ENCODE data around the gene CLBA1.
"Not testable (repeated sequence)": the region's sequence is repeated elsewhere in the genome, so short reads cannot be mapped to it uniquely, and the experiment has no call there.

The CLBA1 gene

DNA sequence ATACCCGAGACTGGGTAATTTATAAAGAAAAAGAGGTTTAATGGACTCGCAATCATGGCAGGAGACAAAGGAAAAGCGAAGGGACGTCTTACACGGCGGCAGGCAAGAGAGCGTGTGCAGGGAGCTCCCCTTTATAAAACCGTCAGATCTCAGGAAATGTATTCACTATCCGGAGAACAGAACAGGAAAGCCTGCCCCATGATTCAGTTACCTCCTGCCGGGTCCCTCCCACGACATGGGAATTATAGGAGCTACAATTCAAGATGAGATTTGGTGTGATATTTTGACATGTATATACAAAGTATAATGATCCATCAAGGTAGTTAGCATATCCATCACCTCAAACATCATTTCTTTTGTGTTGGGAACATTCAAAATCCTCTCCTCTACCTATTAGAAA, 37.6 kb downstream of the CLBA1 start:
- DNase-seq (ENCODE audit: low spot score) = no peak

DNA sequence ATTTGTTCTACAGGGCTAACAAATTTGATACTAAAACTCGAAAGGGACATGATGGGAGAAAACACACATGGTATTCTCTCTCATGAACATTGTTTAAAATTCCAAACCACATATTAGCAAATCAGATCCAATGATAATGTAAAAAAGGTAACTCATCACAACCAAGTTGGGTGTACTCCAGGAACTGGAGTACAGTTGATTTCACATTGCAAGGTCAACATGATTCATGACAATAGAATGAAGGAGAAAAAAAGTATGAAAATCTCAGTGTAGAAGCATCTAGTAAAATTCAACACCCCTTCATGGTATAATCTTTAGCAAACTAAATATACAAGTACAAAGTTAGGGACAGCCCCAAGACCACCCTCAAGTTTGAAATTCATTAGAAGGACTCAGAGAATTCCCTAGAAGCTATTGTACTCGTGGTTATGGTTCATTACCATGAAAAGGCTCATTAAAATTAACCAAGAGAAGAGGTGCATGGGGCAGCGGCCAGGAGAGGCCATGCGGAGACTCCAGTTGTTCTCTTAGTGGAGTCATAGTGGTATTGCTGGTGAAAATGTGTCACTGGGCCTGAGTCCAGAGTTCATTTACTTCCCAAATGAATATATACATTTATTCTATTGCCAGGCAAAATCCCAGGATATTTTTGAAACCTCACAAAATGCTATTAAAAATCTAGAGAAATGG, 38.3 kb downstream of the CLBA1 start:
- peak; percentile 93 for DNase-seq (ENCODE audit: low spot score)

DNA sequence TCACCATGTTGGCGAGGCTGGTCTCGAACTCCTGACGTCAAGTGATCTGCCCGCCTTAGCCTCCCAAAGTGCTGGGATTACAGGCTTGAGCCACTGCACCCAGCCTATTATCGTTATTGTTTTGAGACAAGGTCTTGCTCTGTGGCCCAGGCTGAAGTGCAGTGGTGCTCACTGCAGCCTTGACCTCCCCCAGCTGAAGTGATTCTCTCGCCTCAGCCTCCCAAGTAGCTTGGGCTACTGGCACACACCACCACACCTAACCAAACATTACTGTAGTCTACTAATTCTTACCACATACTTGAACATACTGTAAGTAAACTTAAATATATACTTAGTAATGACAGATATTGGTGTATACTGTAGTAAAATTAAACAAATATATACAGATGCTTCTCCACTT, 39.8 kb downstream of the CLBA1 start:
- DNase-seq (ENCODE audit: low spot score) = no peak

DNA sequence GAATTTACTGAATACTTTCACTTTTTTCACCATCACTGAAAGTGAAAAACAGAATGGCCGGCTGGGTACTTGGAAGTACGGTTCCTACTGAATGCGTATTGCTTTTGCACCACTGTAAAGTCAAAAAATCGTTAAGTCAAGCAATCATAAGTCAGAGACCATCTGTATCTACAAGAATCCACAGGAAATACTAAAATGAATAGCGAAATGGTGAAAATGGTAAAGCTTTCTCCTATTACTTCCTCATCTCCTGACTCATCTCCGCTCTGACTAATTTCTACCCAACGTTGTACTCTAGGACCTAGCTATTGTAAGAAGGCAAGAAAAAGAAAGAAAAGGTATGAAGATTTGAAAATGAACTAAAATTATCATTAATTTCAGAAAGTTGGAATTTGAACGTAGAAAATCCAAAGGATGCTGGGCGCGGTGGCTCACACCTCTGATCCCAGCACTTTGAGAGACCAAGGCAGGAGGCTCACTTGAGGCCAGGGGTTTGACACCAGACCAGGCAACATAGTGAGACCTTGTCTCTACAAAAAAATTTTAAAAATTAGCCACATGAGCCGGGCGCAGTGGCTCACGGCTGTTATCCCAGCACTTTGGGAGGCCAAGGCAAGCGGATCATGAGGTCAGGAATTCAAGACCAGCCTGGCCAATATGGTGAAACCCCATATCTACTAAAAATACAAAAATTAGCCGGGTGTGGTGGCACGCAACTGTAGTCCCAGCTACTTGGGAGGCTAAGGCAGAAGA, 40.6 kb downstream of the CLBA1 start:
- peak; percentile 73 for DNase-seq (ENCODE audit: low spot score)

DNA sequence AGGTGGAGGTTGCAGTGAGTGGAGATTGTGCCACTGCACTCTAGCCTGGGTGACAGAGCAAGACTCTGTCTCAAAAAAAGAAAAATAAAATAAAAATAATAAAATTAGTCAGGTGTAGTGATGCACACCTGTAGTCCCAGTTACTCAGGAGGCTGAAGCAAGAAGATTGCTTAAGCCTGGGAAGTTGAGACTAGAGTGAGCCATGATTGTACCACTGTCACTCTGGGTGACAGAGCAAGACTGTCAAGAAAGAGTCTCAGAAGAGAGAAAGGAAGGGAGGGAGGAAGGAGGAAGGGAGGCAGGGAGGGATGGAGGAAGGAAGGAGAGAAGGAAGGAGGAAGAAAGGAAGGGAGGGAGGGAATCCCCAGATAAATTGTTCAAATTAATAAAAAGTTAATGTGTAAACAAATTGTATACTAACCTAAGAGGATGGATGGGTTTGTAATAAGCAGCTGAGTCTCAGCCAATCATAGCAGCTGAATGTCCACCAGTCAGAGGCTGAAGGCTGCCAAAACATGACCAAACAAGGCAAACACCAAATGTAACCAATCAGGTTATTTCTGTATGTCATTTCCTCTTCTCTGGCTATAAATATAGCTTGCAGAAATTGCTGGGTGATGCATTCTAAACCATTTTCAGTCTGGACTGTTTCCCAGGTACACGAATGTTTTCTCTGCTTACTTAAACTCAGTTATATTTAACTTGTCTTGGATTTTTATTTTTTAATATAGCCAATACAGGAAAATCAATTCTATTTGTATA, 41.4 kb downstream of the CLBA1 start:
- peak; percentile 80 for DNase-seq (ENCODE audit: low spot score)

DNA sequence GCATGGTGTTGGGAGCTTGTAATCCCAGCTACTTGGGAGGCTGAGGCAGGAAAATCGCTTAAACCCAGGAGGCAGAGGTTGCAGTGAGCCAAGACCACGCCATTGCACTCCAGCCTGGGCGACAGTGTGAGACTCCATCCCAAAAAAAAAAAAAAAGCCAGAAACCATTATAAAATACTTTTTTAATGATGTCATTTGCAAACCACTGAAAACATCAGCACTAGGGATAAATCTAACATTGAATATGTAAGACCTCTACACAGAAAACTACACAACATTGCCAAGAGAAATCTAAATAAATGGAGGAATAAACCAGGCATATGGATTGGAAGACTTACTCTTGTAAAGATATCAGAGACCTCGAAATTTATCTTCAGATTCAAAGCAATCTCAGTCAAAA, 42.1 kb downstream of the CLBA1 start:
- DNase-seq (ENCODE audit: low spot score) = not testable (repeated sequence)

DNA sequence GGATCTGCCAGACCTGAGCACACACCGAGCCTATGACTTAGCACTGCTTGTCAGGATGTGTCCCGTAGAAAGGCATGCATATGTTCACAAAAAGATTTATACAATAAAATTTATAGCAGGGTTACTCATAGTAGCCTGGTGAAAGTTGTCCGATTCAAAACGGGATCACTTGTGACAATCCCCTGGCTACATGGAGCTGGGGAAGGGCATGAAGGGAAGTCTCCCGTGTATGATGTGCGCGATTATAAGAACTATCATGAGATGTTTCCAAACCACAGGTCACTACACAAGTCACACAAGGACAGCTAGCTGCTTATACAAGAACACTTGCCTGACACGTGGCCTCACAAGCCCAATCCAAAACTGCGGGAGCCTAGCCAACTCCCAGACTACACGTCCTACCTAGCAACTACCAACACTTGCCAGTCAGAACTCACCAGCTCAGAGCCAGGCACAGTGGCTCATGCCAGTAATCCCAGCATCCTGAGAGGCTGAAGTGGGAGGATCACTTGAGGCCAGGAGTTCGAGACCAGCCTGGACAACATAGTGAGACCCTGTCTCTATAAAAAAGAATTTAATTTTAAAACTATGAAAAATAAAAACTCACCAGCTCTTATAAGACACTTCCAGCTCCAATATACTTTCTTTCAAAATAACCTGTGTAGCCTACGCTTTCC, 42.8 kb downstream of the CLBA1 start:
- no peak for DNase-seq (ENCODE audit: low spot score)

DNA sequence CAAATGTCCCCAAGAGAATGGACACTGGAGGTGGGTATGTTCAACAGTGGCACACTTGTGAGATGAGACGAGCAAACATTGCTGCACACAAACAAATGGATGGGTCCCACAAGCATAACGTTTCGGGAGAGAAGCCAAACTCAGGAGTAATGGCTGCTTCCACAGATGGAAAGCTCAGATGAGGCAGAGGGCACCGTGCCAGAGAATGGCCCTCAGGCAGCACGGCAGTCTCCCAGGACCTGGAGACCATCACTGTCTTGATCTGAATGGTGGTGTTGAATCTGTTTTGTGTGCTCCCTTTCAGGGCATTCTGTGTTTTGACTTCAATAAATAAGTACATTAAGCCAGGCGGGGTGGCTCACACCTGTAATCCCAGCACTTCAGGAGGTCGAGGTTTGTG, 43.8 kb downstream of the CLBA1 start:
- DNase-seq (ENCODE audit: low spot score) = no peak

DNA sequence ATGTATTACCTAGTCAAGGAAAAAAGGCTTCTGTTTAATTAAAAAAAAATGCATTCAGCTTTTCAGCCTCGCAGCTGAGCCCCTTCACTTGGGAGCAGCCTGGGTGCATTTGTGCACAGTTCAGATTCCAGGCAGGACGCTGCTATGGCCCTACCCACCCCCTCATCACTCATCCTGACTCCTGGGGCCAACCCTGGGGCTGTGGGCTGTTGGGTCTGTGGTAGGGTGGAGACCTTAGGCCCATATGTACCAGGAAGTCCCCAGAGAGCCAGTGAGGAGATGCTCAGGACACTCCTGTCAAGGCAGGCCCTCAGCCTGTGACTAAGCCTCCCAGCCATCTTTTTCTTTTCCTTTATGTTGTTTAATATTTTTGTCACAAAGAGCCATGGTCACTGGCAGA, 44.6 kb downstream of the CLBA1 start:
- DNase-seq (ENCODE audit: low spot score) = no peak

DNA sequence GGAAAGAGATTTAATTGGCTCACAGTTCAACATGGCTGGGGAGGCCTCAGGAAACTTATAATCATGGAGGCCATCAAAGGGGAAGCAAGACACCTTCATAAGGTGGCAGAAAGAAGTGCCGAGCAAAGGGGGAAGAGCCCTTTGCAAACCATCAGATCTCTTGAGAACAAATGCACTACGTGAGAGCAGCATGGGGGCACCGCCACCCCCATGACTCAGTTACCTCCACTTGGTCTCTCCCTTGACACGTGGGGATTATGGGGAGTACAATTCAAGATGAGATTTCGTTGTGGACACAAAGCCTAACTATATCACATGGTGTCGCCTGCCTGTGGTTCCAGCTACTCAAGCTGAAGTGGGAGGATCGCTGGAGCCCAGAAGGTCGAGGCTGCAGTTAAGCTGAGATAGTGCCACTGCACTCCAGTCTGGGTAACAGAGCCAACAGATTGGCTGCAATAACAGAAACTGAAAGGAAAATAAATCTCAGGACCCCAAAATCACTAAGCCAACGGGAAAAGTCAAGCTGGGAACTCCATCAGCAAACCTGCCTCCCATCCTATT, 45.3 kb downstream of the CLBA1 start:
- DNase-seq (ENCODE audit: low spot score) = no peak

DNA sequence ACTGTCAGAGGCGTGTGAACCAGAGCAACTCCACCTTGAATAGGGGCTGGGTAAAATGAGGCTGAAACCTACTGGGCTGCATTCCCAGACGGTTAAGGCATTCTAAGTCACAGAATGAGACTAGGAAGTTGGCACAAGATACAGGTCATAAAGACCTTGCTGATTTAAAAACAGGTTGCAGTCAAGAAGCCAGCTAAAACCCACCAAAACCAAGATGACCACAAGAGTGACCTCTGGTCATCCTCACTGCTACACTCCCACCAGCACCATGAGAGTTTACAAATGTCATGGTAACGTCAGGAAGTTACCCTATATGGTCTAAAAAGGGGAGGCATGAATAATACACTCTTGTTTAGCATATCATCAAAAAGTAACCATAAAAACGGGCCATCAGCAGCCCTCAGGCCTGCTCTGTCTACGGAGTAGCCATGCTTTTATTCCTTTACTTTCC, 46.9 kb downstream of the CLBA1 start:
- DNase-seq (ENCODE audit: low spot score) = peak; percentile 99

DNA sequence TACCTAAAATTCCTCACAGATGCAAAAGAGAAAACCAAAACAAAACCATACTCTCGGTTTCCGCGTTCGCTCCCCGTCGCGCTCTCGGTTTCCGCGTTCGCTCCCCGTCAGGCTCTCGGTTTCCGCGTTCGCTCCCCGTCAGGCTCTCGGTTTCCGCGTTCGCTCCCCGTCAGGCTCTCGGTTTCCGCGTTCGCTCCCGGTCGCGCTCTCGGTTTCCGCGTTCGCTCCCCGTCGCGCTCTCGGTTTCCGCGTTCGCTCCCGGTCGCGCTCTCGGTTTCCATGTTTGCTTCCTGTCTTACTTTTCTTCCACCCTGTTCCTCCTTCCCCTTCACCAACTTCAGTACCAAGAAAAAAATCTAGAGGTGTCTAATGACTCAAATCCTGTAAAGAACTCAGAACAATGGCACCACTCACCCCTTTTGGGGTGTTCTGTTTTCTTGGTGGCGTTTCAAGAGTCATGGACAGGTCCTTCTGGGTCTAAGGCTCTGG, 47.9 kb downstream of the CLBA1 start:
- DNase-seq (ENCODE audit: low spot score) = not testable (repeated sequence)

DNA sequence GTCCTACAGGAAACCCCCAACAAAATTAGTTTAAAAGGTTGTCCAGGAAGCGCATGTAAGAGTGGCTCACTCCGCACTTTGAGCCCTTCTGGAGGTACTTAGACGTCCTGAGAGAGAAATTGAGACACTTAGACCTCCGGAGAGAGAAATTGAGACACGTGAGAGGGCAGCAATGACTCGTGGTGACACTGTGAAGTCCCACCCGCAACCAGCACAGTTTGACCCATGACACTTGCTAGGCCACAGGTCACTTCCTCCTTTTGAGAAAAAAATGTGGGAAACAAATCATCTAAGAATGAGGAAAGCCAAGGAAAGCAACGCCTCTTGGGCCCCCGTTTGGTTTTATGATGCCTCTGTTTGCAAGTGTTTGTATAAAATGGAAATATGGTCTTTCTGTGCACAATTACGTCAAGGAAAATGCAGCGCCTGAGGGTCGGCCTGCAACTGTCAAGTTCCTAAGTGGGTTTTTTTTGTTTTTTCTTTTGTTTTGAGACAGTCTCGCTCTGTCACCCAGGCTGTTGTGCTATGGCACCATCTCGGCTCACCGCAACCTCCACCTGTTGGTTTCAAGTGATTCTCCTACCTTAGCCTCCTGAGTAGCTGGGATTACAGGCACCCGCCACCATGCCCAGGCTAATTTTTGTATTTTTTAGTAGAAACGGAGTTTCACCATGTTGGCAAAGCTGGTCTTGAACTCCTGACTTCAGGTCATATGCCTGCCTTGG, 48.9 kb downstream of the CLBA1 start:
- peak; percentile 75 for DNase-seq (ENCODE audit: low spot score)

DNA sequence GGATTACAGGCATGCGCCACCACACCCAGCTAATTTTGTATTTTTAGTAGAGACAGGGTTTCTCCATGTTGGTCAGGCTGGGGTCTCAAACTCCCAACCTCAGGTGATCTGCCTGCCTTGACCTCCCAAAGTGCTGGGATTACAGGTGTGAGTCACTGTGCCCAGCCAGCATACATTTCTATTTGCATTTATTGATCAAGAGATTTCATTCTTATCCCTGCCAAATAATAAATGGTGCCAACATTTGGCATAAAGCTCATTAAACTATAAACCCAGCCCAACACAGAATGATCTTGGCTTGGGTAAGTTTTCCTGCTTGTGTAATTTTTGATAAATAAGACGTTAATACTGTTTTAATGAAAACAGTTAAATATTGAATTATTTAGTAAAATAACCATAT, 50.0 kb downstream of the CLBA1 start:
- DNase-seq (ENCODE audit: low spot score) = not testable (repeated sequence)

DNA sequence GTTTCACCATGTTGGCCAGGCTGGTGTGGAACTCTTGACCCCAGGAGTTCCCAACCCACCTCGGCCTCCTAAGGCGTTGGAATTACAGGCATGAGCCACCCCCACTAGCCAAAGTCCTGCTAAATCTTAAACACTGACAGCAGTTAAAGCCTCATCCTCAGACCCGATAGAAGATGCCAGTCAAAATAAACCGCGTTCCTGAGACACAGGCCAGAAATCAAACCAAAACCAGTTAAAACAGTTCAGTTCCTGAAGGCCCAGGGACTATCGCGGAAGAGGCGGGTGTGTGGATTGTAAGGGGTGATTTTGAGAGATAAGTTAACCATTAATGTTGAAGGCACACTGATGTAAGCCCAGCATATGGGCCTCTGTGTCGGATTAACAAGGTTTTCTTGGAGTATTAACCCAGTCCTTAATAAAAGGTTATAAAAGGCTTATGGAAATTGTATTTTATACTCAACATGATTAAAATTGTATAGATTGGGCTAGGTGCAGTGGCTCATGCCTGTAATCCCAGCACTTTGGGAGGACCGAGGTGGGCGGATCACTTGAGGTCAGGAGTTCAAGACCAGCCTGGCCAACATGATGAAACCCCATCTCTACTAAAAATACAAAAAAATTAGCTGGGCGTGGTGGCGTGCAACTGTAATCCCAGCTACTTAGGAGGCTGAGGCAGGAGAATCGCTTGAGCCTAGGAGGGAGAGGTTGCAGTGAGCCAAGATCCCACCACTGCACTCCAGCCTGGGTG, 54.0 kb downstream of the CLBA1 start:
- peak; percentile 69 for DNase-seq (ENCODE audit: low spot score)

DNA sequence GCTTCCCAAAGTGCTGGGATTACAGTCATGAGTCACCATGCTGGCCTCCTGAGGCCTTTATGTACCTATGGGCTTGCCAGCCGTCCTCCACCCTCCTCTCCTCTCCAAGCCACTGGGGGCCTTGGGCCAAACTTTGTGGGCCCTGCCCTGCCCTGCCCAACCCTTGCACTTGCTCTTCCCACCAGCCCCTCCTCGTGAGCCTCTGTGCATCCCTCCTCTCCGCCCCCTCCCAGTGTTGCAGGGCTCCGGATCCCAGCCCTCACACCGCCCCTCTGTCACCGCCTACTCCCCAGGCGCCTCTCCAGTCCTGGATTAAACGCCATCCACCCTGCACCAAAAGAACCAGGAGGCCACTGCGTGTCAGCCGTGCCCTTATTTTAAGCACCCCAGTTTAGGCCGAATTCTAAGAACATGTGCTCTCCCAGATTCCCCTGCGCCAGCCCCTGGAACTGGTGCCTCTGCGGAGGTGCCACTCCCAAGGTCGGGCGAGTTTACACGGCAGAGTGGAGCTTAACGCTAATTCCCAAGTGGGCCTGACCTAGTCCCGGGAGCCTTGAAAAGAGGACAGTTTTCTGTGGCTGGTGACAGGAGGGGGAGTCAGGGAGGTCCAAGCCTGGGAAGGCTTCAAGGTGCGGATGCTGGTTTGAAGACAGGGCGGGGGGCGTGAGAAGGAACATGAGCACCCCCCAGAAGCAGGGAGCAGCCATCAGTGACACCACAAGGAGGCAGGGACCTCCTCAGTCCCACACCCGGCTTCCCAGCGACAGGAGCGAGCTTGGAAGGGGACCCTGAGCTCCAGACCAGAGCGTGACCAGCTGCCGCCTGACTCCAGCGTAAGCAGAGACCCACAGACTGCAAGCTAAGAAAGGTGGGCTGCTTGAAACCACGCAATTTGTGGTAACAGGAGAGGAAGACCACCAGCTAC, 56.5 kb downstream of the CLBA1 start:
- DNase-seq (ENCODE audit: low spot score) = peak; percentile 44

DNA sequence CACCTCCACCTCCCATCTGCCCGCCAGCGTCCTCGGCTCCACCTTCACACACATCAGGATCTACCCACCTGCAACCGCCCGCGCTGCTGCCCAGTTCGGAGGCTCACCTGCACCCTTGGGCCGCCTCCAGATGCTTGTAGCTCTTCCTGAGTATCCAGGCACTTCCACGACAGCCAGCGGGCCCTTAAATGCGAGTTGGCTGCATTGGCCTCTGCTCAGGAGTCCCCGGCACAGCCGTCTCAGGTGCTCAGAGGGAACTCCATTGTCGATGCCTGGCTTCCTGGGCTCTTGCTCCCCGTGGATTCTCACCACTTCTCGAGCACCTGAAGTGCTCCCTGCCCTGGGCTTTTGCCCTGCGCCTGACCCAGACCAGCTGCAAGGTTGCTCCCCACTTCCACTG, 57.2 kb downstream of the CLBA1 start:
- no peak for DNase-seq (ENCODE audit: low spot score)

DNA sequence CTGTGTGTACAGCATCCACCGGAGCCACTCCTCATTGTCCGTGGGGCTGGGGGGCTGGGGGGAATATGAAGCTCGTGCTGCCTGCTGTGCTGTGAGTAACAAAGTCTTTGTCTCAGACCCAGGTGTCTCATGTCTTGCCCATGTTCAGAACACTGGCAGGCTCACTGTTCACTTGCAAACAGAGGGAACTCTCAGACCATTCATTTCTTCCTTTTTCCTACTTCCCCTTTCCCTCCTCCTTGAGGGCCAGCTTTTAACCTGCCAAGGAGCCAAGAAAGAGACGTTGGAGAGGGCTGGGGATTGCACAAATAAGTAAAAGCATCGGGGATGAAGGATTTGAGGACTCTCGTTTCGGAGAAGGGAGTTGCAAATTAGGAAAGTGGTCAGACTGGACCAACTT, 58.1 kb downstream of the CLBA1 start:
- no peak for DNase-seq (ENCODE audit: low spot score)
